Ishikawa (cell line): ENCODE results near the gene MAD1L1.

Experiments used
- CEBPB ChIP-seq: IDR thresholded peaks from 2 replicates; pipeline ENCODE4 v1.6.1; 2012
- CREB1 ChIP-seq: IDR thresholded peaks from 2 replicates; pipeline ENCODE4 v1.6.1; 2012; ENCODE audit warnings: low read depth
- EGR1 ChIP-seq: IDR thresholded peaks from 2 replicates; pipeline ENCODE4 v1.6.1; 2012
- EP300 ChIP-seq: IDR thresholded peaks from 2 replicates; pipeline ENCODE4 v1.6.1; 2012; ENCODE audit warnings: borderline replicate concordance
- FOXM1 ChIP-seq: IDR thresholded peaks from 2 replicates; pipeline ENCODE4 v1.6.1; 2012; ENCODE audit warnings: low read depth, borderline replicate concordance
- NFIC ChIP-seq: IDR thresholded peaks from 2 replicates; pipeline ENCODE4 v1.6.1; 2012
- RAD21 ChIP-seq: IDR thresholded peaks from 2 replicates; pipeline ENCODE4 v1.6.1; 2012; ENCODE audit warnings: low read depth
- TAF1 ChIP-seq: IDR thresholded peaks from 2 replicates; pipeline ENCODE4 v1.6.1; 2012; ENCODE audit warnings: low read depth, mild to moderate bottlenecking
- TCF12 ChIP-seq: IDR thresholded peaks from 2 replicates; pipeline ENCODE4 v1.6.1; 2012; ENCODE audit warnings: low read depth
- TEAD4 ChIP-seq: IDR thresholded peaks from 2 replicates; pipeline ENCODE4 v1.6.1; 2012
- YY1 ChIP-seq: IDR thresholded peaks from 2 replicates; pipeline ENCODE4 v1.6.1; 2012; ENCODE audit warnings: low read depth
- ZBTB7A ChIP-seq: IDR thresholded peaks from 2 replicates; pipeline ENCODE4 v1.6.1; 2012; ENCODE audit warnings: low read depth
- TF ChIP-seq, protein P1 (sequence below): IDR thresholded peaks from 2 replicates; pipeline ENCODE4 v1.6.1; 2012
- TF ChIP-seq, protein P2 (sequence below): IDR thresholded peaks from 2 replicates; pipeline ENCODE4 v1.6.1; 2012; ENCODE audit warnings: low read depth, mild to moderate bottlenecking
- TF ChIP-seq, protein P3 (sequence below): IDR thresholded peaks from 2 replicates; pipeline ENCODE4 v1.6.1; 2012

The MAD1L1 gene

DNA sequence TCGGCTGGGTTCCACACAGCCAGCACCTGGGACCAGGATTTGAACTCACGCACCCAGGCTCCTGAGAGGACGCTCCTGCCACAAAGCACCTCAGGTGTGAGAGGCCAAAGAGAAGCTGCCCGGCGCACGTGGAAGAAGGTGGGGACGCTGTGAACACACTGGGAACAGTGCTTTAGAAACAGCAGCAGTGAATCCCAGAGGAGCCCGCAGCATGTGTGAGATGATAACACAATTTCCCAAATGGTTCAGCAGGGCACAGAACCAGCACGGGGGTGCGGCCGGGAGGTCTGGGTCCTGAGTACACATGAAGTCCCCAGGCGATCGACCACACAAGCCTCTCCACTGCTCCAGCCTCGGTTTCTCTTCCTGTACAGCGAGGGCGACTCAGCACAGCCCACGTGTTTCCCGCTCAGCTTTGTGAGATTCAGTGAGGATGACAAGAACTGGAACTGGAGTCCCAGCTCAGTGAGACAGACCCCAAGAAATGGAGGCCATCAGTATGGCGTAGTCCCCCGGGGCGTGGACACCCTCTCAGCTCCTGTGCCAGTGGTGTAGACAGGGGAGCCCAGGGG lies 188.3 kb downstream of the MAD1L1 start:
- TF ChIP-seq, protein P1, sequence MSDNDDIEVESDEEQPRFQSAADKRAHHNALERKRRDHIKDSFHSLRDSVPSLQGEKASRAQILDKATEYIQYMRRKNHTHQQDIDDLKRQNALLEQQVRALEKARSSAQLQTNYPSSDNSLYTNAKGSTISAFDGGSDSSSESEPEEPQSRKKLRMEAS, result no peak
- TF ChIP-seq TCF12, result no peak
- TF ChIP-seq YY1, result no peak
- no peak for TF ChIP-seq CREB1
- TF ChIP-seq NFIC, result no peak

DNA sequence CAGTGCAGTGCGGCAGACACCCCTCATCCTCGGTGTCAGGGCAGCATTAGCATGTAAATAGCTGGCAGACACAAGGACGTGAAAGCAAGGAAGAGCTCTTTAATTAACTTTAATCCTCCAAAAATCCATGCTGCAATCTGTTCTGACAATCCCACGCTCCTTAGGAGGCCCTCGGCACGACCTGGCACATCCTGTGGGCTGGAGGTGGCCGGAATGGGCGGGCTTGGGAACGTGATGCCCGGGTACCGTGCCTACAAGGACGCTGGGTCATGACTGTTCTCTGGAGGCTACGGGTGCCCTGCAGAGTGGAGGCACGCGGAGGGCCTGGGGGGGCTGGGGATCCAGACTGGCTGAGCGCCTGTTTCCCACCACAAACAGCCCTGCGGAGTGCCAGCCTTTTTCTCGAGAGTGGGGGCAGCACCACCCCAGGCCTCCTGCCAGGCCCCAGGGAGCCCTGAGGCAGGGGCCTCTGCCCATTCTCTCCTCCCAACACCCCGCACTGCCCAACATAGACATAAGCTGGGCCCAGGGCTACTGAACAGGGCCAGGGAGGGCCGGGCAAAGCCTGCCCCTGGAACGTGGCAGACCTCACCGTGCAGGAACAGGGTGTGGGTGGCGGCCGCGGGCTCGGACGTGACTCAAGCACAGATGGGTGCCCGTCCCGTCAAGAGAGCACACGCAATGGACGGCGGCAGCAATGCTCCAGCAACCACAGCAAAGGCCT lies 189.3 kb downstream of the MAD1L1 start:
- TF ChIP-seq, protein P2, sequence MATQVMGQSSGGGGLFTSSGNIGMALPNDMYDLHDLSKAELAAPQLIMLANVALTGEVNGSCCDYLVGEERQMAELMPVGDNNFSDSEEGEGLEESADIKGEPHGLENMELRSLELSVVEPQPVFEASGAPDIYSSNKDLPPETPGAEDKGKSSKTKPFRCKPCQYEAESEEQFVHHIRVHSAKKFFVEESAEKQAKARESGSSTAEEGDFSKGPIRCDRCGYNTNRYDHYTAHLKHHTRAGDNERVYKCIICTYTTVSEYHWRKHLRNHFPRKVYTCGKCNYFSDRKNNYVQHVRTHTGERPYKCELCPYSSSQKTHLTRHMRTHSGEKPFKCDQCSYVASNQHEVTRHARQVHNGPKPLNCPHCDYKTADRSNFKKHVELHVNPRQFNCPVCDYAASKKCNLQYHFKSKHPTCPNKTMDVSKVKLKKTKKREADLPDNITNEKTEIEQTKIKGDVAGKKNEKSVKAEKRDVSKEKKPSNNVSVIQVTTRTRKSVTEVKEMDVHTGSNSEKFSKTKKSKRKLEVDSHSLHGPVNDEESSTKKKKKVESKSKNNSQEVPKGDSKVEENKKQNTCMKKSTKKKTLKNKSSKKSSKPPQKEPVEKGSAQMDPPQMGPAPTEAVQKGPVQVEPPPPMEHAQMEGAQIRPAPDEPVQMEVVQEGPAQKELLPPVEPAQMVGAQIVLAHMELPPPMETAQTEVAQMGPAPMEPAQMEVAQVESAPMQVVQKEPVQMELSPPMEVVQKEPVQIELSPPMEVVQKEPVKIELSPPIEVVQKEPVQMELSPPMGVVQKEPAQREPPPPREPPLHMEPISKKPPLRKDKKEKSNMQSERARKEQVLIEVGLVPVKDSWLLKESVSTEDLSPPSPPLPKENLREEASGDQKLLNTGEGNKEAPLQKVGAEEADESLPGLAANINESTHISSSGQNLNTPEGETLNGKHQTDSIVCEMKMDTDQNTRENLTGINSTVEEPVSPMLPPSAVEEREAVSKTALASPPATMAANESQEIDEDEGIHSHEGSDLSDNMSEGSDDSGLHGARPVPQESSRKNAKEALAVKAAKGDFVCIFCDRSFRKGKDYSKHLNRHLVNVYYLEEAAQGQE, result no peak
- TF ChIP-seq TCF12 (no peak), FOXM1 (no peak), EP300 (no peak), CEBPB (no peak), TEAD4 (no peak), YY1 (no peak), ZBTB7A (no peak), CREB1 (no peak), TAF1 (no peak), RAD21 (no peak), NFIC (no peak), EGR1 (no peak)
- TF ChIP-seq, protein P3, sequence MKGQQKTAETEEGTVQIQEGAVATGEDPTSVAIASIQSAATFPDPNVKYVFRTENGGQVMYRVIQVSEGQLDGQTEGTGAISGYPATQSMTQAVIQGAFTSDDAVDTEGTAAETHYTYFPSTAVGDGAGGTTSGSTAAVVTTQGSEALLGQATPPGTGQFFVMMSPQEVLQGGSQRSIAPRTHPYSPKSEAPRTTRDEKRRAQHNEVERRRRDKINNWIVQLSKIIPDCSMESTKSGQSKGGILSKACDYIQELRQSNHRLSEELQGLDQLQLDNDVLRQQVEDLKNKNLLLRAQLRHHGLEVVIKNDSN, result no peak
- TF ChIP-seq, protein P1, result no peak

DNA sequence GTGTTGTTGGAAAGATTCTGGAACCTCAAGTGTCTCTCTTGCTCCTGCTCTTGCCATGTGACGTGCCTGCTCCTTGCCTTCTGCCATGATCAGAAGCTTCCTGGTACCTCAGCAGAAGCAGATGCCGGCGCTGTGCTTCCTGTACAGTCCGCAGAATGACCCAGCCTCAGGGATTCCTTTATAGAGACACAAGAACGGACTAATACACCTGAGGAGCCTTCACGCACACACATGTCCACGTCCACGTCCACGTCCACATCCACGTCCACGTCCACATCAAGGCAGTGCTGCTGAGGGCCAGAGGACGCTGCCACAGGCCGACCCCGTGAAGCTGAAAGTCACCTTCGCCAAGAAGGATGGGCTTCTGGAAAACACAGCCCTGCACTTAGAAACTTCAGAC lies 190.1 kb downstream of the MAD1L1 start:
- TF ChIP-seq TEAD4 (no peak), EGR1 (no peak), TCF12 (no peak), ZBTB7A (no peak), YY1 (no peak), NFIC (no peak)
- TF ChIP-seq, protein P3, result no peak
- TF ChIP-seq, protein P1, result no peak

DNA sequence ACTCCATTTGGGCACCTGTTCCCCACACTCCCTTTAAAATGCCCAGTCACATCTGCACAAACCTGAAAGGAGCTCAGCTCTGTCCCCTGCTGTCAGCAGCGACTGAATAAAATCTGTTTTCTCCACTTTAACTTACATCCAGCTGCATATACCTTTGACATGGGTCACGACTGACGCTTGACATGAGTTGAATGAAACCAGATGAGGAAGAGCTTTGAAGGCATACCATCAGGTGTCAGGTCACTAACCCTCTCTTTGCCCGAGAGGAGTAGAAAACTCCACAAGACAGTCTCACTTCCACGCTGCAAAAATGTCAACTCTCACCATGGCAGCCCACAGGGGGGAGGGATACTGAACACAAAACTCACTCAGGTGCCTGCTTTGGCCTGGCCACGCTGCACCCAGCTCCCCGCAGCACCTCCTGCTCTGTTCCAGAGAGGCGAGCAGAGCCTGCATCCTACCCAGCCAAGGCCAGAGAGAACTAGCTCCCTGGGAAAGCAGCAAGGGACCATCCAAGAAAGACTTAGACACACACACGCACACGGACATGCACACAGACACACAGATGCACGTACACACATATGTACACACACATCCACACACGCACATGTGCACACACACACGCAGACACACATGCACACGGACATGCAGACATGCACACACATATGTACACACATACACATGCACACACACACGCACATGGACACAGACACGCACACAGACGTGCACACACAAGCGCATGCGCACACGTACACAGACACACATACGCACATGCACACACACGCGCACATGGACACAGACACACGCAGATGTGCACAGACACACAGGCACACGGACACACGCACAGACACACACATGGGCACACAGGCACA lies 191.0 kb downstream of the MAD1L1 start:
- TF ChIP-seq RAD21, result no peak

DNA sequence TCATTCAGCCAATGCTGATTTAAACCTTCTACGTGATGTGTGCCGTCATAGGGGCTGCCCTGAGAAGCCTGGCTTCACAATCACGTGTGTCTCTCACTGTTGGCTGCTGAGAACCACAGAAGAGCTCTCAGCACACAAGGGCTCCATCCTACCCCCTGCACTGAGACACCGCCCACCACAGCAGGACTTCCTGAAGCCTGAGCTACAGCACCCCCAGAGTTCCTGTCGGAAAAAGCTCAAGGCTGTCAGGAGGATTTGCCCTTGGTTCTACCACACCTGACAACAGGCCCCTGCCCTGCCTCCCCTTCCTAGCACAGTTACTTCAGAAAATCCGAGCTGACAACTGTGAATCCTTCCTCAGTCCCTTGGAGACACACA lies 191.9 kb downstream of the MAD1L1 start:
- TF ChIP-seq, protein P3, result no peak
- TF ChIP-seq TEAD4 (no peak), TCF12 (no peak), EP300 (no peak), CEBPB (no peak), FOXM1 (no peak), ZBTB7A (no peak), NFIC (no peak), RAD21 (no peak), EGR1 (no peak), YY1 (no peak)
- TF ChIP-seq, protein P1, result no peak

DNA sequence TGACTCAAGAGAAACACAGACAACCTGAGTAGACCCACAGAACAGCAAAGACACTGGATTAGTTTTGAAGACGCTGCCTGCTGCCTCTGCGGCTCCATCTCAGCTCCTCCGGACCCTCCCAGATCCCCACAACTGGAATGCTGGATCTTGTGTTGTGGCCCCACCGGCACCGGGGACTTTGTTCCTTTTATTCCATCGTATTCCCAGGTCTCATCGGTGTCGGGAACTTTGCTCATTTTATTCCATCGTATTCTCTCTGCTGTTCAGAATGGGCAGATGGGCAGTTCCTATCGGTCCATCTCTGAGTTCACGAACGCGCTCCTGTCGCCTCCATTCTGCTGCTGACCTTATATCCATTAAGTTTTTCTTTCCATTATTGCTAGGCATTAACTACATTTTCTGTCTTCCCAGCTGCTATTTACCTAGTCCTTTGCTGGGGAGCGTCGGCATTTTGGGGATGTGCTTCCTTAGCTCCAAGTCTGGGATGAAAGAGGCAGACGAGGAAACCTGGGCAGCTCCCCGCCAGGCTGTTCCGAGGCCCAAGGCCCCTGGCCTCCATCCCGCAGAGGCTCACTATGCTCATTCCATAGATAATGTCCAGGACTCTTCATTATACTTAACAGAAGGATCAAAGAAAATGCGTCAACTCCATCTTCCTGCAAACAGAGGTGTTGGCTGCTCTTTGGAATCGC lies 192.4 kb downstream of the MAD1L1 start:
- TF ChIP-seq YY1 (no peak), EGR1 (no peak), TEAD4 (no peak), CREB1 (no peak), CEBPB (no peak), TCF12 (no peak)
